GM12878 (cell line): ENCODE measurements around the gene PPM1J. TPM values are rescaled to one million over a fixed set of nuclear protein-coding genes. Genes with fewer than 3 reads are reported as not detected.
A peak's percentile ranks its signal among the peaks of the same experiment; 100 is the strongest.

Experiments used
- BCL11A ChIP-seq: IDR thresholded peaks from 2 replicates; pipeline ENCODE4 v1.6.1; 2011; ENCODE audit warnings: low read depth, low read length
- BRCA1 ChIP-seq: IDR thresholded peaks from 2 replicates; pipeline ENCODE4 v1.6.1; 2011; ENCODE audit warnings: low read depth, low read length, improper control_type of control experiment
- ETV6 ChIP-seq, 2 experiments: fragments of 450-650 bp in 1 of 2; IDR thresholded peaks in 1 of 2; conservative IDR thresholded peaks in 1 of 2; 2 replicates each; pipeline ENCODE4 v1.6.1; 2014; ENCODE audit warnings: antibody characterized with exemption in 1 of 2, borderline replicate concordance in 1 of 2, low read depth in 1 of 2, mild to moderate bottlenecking in 1 of 2, moderate library complexity in 1 of 2
- IKZF1 ChIP-seq: fragments of 450-650 bp; conservative IDR thresholded peaks from 2 replicates; pipeline ENCODE4 v1.6.1; 2017; ENCODE audit warnings: antibody characterized with exemption, mild to moderate bottlenecking
- MYB ChIP-seq: fragments of 150-350 bp; IDR thresholded peaks from 2 replicates; pipeline ENCODE4 v1.6.1; 2014; ENCODE audit warnings: mild to moderate bottlenecking, low read depth, low read length, borderline replicate concordance
- NBN ChIP-seq: fragments of 450-650 bp; IDR thresholded peaks from 2 replicates; pipeline ENCODE4 v1.6.1; 2016
- RB1 ChIP-seq: fragments of 450-650 bp; formaldehyde crosslinking; IDR thresholded peaks from 2 replicates; pipeline ENCODE4 v1.6.1; 2017; ENCODE audit warnings: mild to moderate bottlenecking, borderline replicate concordance
- RCOR1 ChIP-seq: conservative IDR thresholded peaks from 2 replicates; pipeline ENCODE4 v1.6.1; 2012; ENCODE audit warnings: low read depth, low read length, improper control_type of control experiment
- SRF ChIP-seq, 2 experiments: IDR thresholded peaks; 2 replicates each; pipeline ENCODE4 v1.6.1; 2011; ENCODE audit warnings: low read depth in 2 of 2, low read length in 2 of 2, mild to moderate bottlenecking in 1 of 2, moderate library complexity in 1 of 2
- SUPT20H ChIP-seq: IDR thresholded peaks from 2 replicates; pipeline ENCODE4 v1.6.1; 2011; ENCODE audit warnings: low read depth, mild to moderate bottlenecking, low read length, moderate library complexity, borderline replicate concordance; ENCODE audit not compliant: control insufficient read depth
- ZSCAN29 ChIP-seq: fragments of 450-650 bp; IDR thresholded peaks from 2 replicates; pipeline ENCODE4 v1.6.1; 2017; ENCODE audit warnings: mild to moderate bottlenecking, moderate library complexity
- polyA plus RNA-seq, 11 experiments: library from polyadenylated mRNA; depleted of rRNA in 4 of 11; unstranded in 6 of 11; stranded (reverse) in 5 of 11; fragments of >200 nt; fragmentation: Nextera tagmentation in 4 of 11; fragmentation: Illumina TruSeq in 1 of 11; extraction: Ambion mirVana in 4 of 11; extraction: Trizol in 1 of 11; gene quantifications; 1 replicate in 1 of 11; 2 replicates in 10 of 11; pipeline versions ENCODE4 v1.2.1 to v1.2.3, GENCODE V29; 2011 to 2016; ENCODE audit warnings: inconsistent platforms in 2 of 11, missing spikeins in 2 of 11, low read depth in 1 of 11
- total RNA-seq, 4 experiments: library from RNA; depleted of rRNA in 3 of 4; stranded (reverse); fragments of >200 nt in 3 of 4; fragmentation: Illumina TruSeq in 1 of 4; extraction: Trizol in 1 of 4; gene quantifications; 2 replicates each; pipeline versions ENCODE4 v1.2.1 to v1.2.3, GENCODE V29; 2013 to 2021
- TF ChIP-seq, protein P1 (sequence below): IDR thresholded peaks from 2 replicates; pipeline ENCODE4 v1.6.1; 2012; ENCODE audit warnings: low read length, inconsistent platforms
- TF ChIP-seq, protein P2 (sequence below): IDR thresholded peaks from 2 replicates; pipeline ENCODE4 v1.6.1; 2012; ENCODE audit warnings: low read depth, low read length, improper control_type of control experiment
- TF ChIP-seq, protein P3 (sequence below): IDR thresholded peaks from 2 replicates; pipeline ENCODE4 v1.6.1; 2012; ENCODE audit warnings: improper control_type of control experiment, low read depth, low read length; ENCODE audit not compliant: insufficient replicate concordance
- TF ChIP-seq, protein P4 (sequence below): fragments of 450-650 bp; conservative IDR thresholded peaks from 2 replicates; pipeline ENCODE4 v1.6.1; 2017; ENCODE audit warnings: mild to moderate bottlenecking, moderate library complexity
- TF ChIP-seq, protein P5 (sequence below): IDR thresholded peaks from 2 replicates; pipeline ENCODE4 v1.6.1; 2011; ENCODE audit warnings: low read depth, low read length, improper control_type of control experiment, borderline replicate concordance

Gene PPM1J
- total and polyA plus RNA-seq, 10 of the 15 experiments (the other 5 are each of a cell fraction or from before 2014, with no cell fraction given): 0.07 to 1.8 (median 0.59) TPM; not detected in 1

DNA sequence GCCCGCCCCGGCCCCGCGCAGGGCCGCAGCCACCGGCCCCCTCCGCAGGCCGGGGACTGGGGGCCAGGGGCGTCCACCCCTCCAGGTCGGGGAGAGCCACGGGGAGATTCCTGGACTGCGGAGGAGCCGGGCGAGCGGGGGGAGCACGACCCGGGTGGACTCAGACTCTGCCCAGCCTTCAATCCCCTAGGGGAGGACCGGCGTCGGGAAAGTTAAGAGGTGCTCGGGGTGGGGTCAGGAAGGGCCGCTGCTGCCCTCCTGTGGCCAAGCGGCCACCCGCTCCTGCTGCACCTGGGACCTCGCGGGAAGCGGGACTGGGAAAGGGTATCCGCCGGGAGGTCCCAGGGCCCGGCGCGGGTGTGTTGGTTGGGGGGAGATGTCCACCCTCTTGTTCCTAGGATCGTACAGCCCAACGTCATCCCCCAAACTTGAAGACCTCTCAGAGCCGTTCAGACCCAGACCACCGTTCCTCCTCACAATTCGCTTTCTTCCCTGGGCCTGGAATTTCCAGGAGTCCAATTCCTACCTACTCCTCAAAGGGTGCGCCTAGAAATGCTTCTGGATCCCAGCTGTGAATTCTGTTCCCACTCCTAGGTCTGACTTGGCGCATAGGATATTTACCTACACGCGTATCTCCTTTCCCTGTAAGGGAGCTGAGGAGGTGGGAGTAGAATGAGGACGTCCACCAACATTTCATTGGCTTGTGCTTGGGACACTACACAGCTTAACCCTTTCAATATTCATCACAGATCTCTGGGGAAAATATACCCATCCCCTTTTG is 7.7 kb downstream of the PPM1J start (continued):
- TF ChIP-seq, protein P1, sequence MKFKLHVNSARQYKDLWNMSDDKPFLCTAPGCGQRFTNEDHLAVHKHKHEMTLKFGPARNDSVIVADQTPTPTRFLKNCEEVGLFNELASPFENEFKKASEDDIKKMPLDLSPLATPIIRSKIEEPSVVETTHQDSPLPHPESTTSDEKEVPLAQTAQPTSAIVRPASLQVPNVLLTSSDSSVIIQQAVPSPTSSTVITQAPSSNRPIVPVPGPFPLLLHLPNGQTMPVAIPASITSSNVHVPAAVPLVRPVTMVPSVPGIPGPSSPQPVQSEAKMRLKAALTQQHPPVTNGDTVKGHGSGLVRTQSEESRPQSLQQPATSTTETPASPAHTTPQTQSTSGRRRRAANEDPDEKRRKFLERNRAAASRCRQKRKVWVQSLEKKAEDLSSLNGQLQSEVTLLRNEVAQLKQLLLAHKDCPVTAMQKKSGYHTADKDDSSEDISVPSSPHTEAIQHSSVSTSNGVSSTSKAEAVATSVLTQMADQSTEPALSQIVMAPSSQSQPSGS: no peak
- TF ChIP-seq RB1 (peak; percentile 86; the same call in 1 of the 2 replicates), SRF (IDR thresholded peaks at IDR 0.05; ENCODE audit: low read depth in 2 of 2, low read length in 2 of 2) (no peak), MYB (no peak; the same call in 1 of the 2 replicates), IKZF1 (peak; percentile 94), NBN (peak; percentile 48; the same call in 1 of the 2 replicates), ZSCAN29 (no peak), BCL11A (no peak), RCOR1 (no peak), ETV6 (conservative IDR thresholded peaks at IDR 0.05 in 1 of 2, IDR thresholded peaks at IDR 0.05 in 1 of 2; ENCODE audit: borderline replicate concordance in 1 of 2, low read depth in 1 of 2) (no peak), SUPT20H (no peak), BRCA1 (no peak)
- TF ChIP-seq, protein P2, sequence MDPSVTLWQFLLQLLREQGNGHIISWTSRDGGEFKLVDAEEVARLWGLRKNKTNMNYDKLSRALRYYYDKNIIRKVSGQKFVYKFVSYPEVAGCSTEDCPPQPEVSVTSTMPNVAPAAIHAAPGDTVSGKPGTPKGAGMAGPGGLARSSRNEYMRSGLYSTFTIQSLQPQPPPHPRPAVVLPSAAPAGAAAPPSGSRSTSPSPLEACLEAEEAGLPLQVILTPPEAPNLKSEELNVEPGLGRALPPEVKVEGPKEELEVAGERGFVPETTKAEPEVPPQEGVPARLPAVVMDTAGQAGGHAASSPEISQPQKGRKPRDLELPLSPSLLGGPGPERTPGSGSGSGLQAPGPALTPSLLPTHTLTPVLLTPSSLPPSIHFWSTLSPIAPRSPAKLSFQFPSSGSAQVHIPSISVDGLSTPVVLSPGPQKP: no peak
- TF ChIP-seq, protein P3, sequence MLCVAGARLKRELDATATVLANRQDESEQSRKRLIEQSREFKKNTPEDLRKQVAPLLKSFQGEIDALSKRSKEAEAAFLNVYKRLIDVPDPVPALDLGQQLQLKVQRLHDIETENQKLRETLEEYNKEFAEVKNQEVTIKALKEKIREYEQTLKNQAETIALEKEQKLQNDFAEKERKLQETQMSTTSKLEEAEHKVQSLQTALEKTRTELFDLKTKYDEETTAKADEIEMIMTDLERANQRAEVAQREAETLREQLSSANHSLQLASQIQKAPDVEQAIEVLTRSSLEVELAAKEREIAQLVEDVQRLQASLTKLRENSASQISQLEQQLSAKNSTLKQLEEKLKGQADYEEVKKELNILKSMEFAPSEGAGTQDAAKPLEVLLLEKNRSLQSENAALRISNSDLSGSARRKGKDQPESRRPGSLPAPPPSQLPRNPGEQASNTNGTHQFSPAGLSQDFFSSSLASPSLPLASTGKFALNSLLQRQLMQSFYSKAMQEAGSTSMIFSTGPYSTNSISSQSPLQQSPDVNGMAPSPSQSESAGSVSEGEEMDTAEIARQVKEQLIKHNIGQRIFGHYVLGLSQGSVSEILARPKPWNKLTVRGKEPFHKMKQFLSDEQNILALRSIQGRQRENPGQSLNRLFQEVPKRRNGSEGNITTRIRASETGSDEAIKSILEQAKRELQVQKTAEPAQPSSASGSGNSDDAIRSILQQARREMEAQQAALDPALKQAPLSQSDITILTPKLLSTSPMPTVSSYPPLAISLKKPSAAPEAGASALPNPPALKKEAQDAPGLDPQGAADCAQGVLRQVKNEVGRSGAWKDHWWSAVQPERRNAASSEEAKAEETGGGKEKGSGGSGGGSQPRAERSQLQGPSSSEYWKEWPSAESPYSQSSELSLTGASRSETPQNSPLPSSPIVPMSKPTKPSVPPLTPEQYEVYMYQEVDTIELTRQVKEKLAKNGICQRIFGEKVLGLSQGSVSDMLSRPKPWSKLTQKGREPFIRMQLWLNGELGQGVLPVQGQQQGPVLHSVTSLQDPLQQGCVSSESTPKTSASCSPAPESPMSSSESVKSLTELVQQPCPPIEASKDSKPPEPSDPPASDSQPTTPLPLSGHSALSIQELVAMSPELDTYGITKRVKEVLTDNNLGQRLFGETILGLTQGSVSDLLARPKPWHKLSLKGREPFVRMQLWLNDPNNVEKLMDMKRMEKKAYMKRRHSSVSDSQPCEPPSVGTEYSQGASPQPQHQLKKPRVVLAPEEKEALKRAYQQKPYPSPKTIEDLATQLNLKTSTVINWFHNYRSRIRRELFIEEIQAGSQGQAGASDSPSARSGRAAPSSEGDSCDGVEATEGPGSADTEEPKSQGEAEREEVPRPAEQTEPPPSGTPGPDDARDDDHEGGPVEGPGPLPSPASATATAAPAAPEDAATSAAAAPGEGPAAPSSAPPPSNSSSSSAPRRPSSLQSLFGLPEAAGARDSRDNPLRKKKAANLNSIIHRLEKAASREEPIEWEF: no peak
- TF ChIP-seq, protein P4, sequence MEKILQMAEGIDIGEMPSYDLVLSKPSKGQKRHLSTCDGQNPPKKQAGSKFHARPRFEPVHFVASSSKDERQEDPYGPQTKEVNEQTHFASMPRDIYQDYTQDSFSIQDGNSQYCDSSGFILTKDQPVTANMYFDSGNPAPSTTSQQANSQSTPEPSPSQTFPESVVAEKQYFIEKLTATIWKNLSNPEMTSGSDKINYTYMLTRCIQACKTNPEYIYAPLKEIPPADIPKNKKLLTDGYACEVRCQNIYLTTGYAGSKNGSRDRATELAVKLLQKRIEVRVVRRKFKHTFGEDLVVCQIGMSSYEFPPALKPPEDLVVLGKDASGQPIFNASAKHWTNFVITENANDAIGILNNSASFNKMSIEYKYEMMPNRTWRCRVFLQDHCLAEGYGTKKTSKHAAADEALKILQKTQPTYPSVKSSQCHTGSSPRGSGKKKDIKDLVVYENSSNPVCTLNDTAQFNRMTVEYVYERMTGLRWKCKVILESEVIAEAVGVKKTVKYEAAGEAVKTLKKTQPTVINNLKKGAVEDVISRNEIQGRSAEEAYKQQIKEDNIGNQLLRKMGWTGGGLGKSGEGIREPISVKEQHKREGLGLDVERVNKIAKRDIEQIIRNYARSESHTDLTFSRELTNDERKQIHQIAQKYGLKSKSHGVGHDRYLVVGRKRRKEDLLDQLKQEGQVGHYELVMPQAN: peak; percentile 80
- TF ChIP-seq, protein P5, sequence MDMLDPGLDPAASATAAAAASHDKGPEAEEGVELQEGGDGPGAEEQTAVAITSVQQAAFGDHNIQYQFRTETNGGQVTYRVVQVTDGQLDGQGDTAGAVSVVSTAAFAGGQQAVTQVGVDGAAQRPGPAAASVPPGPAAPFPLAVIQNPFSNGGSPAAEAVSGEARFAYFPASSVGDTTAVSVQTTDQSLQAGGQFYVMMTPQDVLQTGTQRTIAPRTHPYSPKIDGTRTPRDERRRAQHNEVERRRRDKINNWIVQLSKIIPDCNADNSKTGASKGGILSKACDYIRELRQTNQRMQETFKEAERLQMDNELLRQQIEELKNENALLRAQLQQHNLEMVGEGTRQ: no peak
